Nucleus accumbens (tissue), 56 donors: ENCODE results near the gene CD320.
A peak's percentile ranks its signal among the peaks of the same experiment; 100 is the strongest.
"Not testable (repeated sequence)": the region's sequence is repeated elsewhere in the genome, so short reads cannot be mapped to it uniquely, and the experiment has no call there.

Source experiments
- DNase-seq, 56 donors: peaks; one replicate each; lab custom pipeline; 2025; lab: John Stamatoyannopoulos, UW

CD320 gene

DNA sequence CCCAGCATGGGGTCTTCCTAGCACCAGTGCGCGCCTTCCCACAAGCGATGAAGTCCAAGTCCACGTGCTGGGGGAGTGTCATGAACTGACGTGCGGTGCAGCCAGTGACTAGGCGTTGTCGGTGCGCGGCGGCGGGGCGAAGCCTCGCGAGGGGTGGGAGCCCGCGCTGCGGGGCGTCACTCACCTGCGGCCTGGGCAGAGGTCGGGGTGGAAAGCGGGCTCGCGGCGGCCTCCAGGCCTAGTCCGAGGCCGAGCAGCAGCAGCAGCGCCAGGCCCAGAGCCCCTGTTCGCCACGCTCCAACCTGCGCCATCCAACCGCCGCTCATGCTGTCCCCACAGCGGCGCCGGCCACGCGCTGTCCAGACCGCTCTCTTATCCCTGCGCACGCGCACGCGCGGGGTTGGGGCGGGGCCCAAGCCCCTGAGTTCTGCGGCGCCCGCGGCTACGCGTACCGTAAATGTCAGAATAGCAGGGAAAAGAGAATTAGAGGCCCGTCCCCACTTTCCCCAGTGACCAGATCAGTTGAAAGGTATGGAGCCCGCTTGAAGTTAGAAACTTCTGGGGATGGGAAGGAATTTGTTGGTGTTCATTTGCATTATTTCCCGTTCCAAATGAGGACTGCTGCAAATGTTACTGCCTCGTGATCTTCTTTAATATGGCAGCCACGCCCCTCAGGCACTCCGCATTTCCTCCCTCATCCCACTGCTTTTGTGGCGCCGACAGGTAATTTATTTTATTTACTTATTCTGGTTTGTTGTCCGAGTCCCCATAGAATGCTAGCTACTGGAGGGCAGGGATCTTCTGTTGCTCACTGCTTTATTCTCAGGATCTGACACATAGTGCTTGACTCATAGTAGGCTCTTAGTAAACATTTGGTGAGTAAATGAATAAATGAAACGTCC lies at the start of gene CD320:
Gene CD320 (minus strand): TSS at position 394 of the 902 bp plus-strand sequence. CDS start 68 bp downstream, at position 326.
- peak in 55 of 56 donors; percentile 44 to 95 (median 83) for DNase-seq

DNA sequence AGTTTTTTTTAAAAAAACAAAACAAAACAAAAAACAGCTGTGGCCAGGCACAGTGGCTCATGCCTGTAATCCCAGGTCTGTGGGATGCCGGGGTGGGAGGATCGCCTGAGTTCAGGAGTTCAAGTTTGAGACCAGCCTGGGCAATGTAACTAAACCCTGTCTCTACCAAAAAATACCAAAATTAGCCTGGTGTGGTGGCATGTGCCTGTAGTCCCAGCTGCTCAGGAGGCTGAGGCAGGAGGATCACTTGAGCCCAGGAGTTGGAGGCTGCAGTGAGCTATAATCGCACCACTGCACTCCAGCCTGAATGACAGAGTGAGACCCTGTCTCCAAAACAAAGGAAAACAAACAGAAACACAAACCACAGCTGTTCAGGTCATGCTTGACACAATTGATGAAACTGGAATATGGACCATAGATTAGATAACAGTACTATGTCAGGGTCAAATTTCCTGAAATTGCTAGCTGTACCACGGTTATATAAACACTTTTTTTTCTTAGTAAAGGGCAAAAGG lies 48.9 kb upstream of the CD320 start:
- no peak for DNase-seq

DNA sequence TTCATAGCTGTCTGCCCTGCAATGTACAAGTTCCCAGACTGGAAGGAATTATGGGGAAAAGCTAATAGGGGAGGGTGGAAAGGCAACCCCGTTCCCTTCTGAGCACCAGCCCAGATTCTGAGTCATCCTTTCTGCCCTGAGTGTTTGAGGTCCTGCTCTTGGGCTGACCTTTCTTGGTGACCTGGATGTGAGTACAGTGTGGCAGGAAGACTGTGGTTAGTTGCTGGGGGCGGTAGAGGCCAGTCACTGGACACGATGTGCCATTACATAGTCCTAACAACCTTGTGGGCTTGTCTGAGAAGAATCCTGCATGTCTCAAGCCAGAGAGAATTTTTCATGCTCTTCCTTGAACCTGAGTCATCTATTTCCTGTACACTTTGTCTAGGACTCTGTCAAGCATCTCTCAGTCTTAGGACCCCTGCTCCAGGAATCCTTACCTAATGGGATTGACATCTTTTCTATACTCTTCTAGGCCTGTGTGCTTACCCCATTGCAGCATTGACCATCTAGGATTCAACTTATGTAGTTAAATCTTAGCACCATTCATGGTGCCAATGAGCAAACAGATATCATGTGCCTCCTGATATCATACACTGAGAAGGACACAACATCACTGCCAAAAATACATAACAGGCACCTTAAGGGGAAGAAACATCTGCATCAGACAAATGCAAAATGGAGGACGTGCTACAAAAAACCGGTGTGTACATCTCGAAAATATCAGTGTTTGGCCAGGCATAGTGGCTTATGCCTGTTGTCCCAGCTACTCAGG lies 47.7 kb upstream of the CD320 start:
- no peak for DNase-seq

- DNase-seq, result not testable (repeated sequence)
Observed at GRCh38 chr19:8352845-8353244, 44.7 kb upstream of the CD320 start.

- no peak for DNase-seq
Observed at GRCh38 chr19:8352134-8352827, 44.1 kb upstream of the CD320 start.

DNA sequence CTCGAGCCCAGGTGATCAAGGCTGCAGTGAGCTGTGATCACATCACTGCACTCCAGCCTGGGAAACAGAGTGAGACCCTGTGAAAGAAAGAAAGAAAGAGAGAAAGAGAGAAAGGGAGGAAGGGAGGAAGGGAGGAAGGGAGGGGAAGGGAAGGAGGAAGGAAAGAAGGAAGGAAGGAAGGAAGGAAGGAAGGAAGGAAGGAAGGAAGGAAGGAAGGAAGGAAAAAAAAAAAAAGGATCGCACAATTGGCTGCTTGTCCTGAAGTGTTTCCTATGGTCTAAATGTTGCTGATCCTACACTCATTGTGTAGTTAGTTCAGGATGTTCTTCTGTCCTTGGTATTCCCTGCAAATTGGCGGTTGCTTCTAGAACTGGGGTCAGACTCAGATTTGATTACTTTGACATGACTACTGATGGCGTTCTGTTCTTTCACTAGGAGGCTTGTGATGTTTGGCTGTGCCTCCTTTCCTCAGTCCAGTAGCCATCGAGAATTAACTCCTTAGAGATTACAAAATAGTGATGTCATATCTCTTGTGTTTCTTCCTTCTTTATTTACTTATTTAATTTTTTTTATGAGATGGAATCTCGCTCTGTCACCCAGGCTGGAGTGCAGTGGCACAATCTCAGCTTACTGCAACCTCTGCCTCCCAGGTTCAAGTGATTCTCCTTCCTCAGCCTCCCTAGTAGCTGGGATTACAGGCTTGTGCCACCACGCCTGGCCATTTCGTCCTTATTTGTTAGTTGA lies 41.6 kb upstream of the CD320 start:
- not testable (repeated sequence) for DNase-seq

DNA sequence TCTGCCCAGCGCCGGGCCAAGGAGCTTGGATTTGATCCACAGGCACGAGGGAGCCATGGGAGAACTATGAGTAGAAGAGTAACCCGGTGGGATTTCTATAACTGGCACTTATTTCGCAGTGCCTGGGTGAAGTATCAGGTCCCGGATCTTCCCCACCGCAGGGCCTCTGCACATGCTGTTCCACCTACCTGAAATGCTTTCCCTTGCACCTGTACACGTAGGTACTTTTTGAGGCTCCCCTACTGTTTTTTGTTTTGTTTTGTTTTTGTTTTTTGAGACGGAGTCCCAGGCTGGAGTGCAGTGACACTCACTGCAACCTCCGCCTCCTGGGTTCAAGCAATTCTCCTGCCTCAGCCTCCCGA lies 35.3 kb upstream of the CD320 start:
- no peak for DNase-seq

- DNase-seq, result peak in 54 of 56 donors; percentile 4 to 91 (median 74)
Observed at GRCh38 chr19:8342684-8343482, 34.7 kb upstream of the CD320 start, which contains the start of gene KANK3. Gene KANK3, minus strand, starts transcription at chr19:8343262. Its CDS starts 5,434 bp downstream, at chr19:8337828.

DNA sequence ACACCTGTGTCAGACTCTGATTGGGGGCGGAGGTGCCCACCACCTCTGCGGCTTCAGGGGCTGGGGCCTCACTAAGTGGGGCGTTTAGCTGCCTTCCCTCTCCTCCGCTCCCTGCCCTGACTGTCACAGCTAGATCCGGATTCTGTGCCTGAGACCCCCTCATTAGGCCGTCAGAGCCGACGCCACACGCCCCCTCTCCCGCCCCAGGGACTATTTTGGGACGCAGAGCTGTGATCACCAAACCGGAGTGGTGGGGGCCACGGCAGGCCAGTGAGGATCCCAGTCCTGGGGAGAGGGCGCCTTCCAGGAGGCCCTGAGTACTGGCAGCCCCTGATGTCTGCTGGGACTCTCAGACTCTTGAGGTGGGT lies 34.1 kb upstream of the CD320 start:
- DNase-seq, result no peak

DNA sequence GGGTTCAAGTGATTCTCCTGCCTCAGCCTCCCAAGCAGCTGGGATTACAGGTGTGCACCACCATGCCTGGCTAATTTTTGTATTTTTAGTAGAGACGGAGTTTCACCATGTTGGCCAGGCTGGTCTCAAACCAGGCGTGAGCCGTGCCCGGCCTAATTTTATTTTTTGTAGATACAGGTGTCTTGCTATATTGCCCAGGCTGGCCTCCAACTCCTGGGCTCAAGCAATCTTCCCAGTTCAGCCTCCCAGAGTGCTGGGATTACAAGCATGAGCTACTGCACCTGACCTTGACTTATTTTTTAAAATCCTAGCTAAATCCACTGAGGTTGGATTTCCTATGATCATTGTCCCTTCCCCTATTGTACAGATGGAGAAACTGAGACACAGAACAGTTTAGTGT lies 33.3 kb upstream of the CD320 start:
- not testable (repeated sequence) for DNase-seq

DNA sequence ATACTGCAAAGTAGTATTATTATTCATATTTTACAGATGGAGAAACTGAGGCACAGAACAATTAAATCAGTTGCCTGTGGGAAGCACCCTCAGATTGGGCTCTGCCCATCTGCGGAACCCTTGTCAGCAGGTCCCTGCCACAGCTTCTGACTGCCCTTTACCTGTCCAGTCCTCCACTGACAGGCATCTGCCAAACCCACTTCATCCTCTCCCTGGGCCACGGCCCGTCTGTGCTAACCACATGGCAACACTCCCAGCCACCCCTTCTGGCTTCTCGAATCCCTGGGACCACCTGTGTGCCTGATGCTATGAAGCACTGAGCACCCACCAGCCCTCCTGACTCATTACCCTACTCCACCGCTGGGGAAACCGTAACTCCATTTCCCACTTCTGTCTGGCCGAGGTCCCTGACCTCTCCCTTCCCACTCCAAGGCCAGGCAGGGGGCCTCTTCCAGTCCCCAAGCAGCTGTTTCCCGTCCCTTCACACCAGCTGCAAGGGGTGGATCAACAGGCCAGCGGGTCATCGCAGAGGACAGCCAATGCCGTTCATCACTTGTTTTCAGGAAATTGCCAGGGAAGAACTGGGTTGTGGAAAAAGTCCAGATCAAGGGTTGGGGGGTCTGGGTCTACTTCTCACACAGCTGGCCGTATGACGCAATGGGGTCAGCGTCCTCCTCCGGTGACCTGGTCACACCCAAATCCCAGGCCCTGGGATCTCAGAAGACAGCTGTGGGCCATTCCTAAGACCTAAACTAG lies 32.4 kb upstream of the CD320 start:
- DNase-seq, result no peak

GRCh38 chr19:8338835-8339234 lies 30.7 kb upstream of the CD320 start:
- no peak for DNase-seq

DNA sequence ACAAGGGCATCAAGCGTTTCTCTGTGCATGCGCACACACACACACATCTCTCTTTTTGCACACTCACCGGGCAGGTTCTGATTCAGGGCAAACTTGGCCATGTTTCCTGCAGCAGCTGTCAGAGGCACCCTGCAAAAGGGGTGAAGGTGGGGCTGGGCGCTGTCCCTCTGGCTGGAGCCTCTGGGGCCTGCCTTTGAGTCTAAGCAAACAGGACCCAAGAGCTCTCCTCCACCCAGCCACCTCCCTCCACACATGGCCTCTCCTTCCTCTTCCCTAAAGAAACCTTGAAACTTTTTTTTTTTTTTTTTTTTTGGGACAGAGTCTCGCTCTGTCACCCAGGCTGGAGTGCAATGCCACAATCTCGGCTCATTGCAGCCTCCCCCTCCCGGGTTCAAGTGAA lies 29.6 kb upstream of the CD320 start:
- DNase-seq, result no peak

DNA sequence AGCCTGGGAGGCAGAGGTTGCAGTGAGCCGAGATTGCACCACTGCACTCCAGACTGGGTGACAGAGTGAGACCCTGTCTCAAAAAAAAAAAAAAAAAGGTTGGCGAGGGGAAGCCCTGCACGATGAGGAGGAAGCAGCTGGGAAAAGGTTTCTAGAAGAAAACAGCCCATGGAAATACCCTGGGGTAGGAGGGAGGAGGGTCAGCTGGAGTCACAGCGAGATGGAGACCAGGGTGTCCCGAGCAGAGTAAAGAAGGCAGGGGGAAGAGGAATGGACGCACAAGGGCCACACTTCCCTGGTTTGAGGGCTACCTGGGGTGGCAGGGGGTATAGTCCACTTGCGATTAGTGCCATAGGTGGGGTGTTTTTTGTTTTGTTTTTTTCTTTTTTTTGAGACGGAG lies 28.5 kb upstream of the CD320 start:
- no peak for DNase-seq

- no peak for DNase-seq
Observed at GRCh38 chr19:8336072-8336569, 28.0 kb upstream of the CD320 start.

DNA sequence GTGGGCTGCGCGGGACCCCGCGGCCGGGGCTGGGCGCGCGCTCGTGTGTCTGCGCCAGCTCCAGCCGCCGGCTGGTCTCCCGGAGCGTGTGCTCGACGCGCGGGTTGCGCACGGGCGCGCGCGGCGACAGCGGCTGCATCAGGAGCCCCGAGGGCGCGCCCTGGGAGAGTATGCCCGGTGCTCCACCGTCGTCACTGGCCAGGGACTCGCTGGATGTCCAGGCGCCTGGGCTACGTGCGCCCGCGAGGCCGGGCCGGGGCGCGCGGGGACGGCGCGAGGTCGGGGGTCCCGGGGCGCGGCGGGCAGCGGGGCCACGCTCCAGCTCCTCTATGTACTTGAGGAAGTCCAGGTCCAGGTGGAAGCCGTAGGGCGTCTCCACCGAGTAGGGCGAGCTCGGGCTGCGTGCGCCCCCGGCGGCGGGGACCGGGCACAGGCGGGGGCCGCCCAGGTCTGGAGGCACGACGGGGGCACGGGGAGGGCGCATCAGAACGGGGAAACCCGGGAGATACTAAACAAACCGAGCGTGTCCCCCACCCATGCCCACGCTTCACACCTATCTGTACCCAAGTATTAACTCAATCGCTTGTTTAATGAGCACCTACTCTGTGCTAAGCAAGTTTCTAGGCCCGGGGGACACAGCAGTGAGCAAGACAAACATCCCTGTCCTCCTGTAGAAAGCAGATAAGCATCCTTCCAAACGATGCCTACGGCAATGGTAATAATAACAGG lies 27.3 kb upstream of the CD320 start:
- DNase-seq, result no peak
